Measurements from ENCODE around the gene SCN9A.
"Not testable (repeated sequence)": the region's sequence is repeated elsewhere in the genome, so short reads cannot be mapped to it uniquely, and the experiment has no call there.

Gene SCN9A

DNA sequence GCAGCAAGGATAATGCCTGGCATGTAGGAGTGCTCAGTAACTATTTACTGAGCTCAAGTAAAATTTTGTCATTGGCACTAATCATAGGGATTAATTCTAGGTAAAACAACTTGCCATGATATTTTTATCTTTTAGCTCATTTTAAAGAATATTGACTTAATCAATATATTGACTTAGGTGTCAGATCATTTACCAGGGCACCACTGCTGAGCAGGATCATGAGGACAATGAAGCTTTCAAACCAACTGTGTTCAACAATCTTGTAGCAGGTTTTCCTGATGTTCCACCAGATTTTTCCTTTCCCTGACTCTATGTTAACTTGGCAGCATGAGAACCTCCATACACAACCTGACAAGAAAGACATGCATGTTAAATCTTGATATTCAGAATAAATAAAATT lies 133.4 kb downstream of the SCN9A start:
- no peak for DNase-seq (ENCODE audit: low read depth in 2 of 2)

DNA sequence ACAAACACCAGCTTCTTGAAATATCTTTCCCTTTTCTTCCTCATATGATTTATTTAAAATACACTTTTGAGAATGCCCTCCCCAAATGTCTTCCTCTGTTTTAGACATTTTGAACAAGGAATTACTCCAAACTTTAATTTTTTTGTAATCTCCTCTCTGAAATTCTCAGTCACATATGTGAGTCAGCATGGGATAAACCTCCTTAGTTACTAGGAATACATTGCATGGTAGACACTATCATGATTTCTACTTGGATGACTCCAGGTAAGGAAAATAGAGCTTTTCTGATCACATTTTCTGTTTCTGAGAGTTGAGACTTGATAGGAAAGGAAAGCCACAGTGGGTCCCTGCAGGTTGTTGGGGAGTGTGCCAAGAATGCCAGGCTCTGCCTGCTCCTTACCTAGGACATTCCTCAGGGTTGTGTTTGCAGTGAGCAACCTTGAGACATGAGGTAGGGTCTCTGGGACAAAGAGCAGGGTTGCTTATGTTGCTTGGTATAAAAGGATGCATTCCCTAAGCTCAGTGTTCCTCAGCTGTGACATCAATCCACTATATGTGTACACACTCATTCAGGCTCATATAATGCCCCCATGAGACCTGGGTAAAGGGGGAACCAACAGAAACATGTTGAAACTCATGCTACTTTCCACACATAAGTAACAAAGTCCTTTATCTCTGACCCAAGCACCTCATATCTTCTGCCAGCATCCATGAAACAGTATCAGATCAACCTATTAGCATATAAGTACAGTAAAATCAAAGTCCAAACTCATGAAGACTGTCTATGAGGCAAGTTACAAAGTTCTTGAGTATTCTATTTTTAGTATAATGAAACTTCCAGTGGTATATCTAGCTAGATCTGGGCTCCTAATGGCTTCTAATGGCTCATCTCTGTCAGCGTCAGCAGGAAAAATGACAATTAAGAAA lies 135.1 kb downstream of the SCN9A start:
- DNase-seq (ENCODE audit: low read depth in 2 of 2): no peak

DNA sequence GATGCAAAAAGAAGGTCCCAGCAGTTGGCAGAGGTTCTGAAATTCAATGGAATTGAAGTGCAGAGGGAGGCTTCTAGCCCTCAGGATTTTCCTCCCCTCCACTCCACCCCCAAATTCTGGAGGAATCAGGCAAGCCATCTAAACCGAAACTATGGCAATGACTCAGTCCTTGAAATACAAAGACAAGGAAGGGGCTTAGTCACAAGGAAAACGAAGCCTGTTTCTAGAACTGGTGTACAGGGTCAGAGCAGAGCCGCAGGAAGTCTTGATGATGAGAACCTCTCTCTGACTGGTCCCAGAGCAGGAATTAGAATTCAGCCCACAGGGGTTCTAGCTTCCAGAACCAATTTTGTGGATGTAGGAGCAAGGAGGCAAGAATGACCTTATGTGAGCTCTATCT lies 136.2 kb downstream of the SCN9A start:
- no peak for DNase-seq (ENCODE audit: low read depth in 2 of 2)

DNA sequence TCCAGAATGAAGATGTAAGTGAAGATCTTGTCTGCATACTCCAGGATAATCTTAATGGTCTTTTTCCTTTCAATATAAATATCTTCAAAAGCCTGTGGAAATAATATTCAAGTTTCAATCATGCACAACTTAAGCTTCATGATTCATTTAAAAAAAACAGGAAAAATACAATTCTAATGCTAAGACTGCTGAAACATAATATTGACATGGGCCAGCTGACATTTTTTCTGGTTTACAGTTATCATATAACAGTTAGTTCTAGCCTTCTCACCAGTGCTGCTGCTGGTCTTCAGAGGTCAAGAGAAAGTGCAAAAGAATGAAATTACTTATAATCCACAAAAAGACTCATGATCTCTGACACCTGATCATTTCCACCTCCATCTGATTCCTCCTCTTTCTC lies 137.6 kb downstream of the SCN9A start:
- DNase-seq (ENCODE audit: low read depth in 2 of 2): no peak

DNA sequence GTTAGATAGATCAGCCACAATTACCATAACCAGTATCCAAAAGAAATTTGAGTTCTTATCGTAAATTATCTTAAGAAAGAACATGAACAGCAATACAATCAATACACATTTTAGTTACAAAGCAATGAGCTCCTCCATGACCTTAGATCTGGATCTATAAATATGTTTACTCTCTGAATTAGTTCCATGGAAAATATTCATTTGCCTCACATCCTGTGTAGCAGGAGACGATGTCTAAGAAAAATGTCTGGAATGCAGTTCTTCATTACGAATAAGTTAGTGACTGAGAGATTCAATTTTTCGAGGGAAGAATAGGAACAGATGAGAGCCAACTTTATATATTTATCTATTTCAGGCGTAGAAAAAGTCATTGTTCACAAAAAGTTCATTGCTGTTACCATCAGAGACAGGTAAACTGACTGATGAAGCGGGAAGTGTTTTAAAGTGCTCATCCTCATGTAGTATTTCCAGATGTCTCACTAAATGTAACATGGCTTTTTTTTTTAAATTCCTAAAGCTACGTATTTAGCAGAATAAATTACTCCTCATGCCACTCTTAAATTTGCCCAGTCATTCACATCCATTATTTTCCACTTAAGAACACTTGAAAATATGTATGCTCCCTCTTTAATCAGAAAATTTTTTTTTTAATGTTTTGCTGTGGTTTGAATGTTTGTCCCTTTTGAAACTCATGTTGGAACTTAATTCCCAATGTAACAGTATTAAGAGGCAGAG lies 141.5 kb downstream of the SCN9A start:
- DNase-seq (ENCODE audit: low read depth in 2 of 2): no peak

DNA sequence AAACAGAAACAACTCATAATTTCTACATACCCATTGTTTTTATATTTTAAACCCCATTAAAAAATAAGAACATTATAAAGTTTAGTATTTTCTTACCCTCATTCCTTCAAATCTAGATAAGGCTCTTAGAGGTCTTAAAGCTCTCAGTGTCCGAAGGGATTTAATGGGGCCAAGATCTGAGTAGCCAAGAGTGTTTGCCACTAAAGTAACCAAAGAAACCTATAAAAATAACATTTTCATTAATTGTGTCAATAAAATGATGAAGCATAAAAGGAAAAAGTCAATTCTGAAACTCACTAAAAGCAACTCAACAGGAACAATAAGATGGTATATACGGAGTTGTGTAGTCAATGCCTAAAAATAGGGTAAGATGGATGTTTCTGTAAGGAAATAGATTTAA lies 142.5 kb downstream of the SCN9A start:
- DNase-seq (ENCODE audit: low read depth in 2 of 2): no peak

DNA sequence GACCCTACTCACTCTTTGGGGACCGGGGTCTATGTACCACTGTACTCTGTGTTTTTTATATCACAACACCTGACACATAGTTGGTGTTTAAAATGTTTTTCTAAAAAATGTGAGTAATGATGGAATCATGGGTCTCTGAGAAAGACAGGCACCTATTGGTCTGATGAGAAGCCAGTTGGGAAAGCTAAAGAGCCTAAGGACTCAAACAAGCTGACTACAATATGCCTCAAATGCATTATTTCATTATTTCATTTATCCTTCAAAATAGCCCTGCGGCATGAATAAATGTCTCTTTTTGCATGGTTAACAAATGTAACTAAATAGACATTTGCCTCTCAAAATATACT lies 145.0 kb downstream of the SCN9A start:
- no peak for DNase-seq (ENCODE audit: low read depth in 2 of 2)

DNA sequence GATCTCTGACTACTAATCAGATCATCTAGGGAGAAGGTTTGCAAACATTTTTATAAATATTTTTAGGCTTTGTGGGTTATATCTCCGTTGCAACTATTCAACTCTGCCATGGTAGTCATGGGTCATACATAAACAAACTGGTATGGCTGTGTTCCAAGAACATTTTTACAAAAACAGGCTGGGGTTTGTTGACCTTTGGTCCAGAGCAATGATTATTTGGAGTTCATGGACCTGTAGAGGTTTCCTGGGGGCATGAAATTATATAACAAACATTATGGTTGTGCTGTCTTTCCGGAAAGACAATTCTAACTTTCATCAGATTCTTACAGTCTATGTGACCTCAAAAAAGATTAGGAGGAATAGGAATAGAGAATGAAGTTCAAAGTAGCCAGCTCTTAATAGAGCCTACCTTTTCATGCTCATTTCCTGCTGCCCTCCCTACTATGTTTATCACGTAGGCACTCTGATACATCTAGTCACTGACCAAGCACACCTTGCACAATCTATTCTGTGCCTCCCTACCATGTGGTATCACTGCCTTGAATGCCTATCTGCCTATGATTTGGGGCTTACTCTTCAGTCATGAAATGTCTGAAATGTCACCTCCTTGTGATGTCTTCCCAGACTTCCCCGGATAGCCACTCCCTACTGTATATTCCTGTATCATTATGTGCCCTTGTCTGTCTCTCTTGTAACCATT lies 145.6 kb downstream of the SCN9A start:
- DNase-seq (ENCODE audit: low read depth in 2 of 2): no peak

DNA sequence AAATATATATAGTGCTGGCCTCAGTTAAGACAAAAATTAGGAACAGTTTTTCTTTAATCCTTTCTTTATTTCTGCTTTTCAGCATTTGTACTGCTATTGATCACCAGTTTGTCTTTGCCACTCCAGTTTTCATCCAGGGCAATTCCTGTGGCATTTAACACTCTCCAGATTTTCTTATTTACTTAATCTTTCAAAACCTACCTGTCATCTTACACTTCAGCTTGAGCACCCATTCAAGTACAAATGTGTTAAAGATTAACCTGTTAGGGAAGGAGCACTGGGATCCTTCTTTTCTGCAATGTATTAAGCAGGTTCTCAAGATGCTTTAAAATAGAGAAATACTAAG lies 146.1 kb downstream of the SCN9A start:
- DNase-seq (ENCODE audit: low read depth in 2 of 2): no peak

DNA sequence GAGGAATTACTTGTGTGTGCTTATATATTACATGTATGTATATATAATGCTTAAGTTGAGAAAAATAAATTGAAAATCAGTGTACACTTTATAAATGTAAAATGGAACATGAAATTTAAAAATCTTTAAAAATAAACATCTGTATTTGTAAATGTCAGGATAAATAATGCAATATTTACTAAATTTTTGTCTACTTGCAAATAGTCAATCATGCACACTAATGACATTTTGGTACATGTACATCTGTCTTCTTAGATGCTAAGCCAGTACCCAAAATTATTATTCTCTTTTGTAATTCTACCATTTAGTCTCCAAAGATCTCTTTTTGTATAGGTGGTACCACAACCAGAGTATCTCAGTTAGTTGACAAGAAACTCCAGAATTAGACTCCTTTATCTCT lies 151.5 kb downstream of the SCN9A start:
- no peak for DNase-seq (ENCODE audit: low read depth in 2 of 2)

DNA sequence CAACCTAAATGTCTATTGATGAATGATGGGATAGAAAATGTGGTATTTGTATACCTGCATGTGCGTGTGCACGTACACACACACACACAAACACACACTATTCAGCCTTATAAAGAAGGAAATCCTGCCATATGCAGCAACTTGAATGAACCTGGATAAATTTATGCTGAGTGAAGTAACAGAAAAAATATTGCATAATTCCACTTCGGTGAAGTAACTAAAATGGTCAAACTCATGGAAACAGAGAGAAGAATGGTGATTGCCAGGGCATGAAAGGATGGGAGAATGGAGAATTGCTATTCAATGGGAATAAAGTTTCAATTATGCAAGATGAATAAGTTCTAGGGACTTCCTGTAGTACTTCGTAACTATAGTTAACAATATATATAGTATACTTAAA lies 152.4 kb downstream of the SCN9A start:
- no peak for DNase-seq (ENCODE audit: low read depth in 2 of 2)

DNA sequence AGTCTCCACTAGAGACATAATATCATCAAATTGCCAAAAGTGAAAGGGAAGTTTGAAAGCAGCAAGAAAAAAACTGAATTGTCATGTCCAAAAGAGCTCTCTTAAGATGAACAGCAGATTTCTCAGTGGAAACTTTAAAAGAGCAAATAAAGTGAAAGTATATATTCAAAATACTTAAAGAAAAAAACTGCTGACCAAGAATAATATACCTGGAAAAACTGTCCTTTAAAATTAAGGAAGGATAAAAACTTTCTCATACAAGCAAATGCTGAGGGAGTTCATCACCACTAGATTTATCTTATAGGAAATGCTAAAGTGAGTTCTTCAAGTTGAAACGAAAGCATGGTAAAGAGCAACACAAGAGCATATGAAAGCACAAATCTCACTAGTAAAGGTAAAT lies 164.7 kb downstream of the SCN9A start:
- DNase-seq (ENCODE audit: low read depth in 2 of 2): no peak

DNA sequence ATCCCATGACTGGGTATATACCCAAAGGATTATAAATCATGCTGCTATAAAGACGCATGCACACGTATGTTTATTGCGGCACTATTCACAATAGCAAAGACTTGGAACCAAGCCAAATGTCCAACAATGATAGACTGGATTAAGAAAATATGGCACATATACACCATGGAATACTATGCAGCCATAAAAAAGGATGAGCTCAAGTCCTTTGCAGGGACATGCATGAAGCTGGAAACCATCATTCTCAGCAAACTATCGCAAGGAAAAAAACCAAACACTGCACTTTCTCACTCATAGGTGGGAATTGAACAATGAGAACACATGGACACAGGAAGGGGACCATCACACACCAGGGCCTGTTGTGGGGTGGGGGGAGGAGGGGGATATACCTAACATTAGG lies 165.8 kb downstream of the SCN9A start:
- not testable (repeated sequence) for DNase-seq (ENCODE audit: low read depth in 2 of 2)

DNA sequence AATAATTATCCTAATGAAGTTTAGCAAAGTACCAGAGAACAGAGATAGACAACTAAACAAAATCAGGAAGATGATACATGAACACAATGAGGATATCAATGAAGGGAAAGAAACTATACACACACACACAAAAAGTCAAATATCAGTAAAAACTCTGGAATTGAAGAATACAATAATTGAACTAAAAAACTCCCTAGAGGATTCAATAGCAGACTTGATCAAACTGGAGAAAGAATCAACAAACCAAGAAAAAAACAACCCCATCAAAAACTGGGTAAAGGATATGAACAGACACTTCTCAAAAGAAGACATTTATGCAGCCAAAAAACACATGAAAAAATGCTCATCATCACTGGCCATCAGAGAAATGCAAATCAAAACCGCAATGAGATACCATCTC lies 166.4 kb downstream of the SCN9A start:
- DNase-seq (ENCODE audit: low read depth in 2 of 2): not testable (repeated sequence)

DNA sequence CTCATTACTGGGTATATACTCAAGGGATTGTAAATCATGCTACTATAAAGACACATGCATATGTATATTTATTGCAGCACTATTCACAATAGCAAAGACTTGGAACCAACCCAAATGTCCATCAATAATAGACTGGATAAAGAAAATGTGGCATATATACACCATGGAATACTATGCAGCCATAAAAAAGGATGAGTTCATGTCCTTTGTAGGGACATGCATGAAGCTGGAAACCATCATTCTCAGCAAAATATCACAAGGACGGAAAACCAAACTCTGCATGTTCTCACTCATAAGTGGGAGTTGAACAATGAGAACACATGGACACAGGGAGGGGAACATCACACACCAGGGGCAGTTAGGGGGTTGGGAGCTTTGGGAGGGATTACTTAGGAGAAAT lies 169.6 kb downstream of the SCN9A start:
- not testable (repeated sequence) for DNase-seq (ENCODE audit: low read depth in 2 of 2)

DNA sequence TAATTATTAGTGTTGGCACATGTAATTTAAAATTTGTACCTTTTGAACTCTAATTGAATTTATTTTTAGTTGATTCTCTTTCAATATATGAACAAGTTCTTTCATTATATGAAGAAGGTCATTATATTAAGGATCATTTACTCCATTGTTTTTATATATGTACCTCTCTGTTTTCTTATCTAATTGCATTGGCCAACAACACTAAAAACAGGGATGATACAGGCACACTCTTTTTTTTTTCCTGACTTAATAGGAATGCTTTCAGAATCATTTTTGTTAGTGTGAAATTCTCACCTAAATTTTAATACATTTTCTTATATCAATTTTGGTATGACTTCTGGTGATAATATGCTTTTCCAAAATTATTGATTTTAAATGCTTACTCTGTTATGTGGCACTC lies 173.0 kb downstream of the SCN9A start:
- DNase-seq (ENCODE audit: low read depth in 2 of 2): no peak

DNA sequence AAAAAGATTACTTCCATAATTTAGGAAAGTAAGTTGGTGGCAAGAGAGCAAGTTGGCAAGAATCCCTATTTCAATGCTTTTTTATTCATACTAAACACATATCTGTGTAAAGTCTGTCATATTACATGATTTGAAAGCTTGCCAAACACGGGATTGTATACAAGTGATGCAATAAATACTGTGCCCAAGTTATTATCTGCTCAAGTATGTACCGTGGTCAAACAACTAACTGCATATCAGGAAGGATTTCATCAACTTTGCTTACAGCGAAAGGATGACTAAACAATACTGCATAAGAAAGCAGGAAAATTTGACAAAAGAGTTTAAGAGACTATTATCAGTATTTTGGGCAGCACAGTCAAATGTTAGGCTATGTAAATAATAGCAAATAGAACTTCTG lies 178.3 kb downstream of the SCN9A start:
- no peak for DNase-seq (ENCODE audit: low read depth in 2 of 2)

DNA sequence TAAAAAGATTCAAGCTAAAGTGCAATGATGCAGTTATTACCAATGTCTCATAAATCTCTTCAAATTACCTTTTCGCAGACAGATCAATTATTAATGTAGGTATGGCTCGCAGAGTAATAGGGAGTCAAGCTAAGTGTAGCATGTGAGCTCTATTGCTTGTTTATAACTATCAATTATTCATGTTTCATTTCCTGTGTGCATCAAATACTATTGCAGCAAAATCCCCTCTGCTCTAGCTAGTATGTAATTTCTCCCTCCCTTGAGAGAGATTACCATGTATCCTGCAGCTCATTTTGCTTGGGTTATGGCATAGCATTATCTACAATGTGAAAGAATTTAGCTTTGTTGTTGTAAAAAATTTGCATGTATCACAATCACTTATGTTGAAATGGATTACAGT lies 182.3 kb downstream of the SCN9A start:
- DNase-seq (ENCODE audit: low read depth in 2 of 2): no peak

DNA sequence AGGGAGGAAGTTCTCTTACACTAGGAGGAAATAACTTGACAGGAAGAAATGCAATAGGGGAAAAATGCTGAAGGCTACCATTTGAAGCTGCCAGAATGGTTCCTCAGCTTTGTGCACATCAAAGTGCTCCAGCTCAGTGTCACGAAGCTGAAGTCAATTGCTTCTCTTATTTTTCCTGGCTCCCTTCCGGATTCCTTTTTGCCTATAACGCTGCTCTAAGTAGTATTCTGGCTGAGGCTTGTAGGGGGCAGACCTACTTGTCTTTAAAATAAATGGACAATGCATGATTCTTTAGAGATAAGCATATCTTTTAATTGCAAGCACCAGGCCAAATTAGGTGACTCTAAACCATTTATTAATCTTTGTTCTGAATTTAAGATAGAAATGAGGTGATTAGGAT lies 187.7 kb downstream of the SCN9A start:
- DNase-seq (ENCODE audit: low read depth in 2 of 2): no peak

DNA sequence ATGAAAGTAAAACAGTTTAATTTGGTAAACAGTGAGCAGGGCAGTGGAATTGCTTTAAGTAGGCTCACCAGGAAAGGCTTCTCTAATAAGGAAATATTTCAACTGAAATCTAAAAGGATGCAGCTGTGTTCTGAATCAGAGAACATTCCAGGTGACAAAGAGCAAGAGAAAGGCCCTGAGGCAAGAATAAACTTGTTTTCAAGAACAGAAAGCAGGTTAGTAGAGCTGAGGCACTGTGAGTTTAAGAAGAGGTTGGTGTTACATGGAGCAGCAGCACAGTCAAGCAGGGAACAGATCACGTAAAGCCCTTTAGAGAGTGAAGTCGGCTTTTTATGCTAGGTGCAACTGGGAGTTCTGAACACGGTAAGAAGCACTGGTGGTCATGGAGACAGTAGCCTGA lies 191.0 kb downstream of the SCN9A start:
- no peak for DNase-seq (ENCODE audit: low read depth in 2 of 2)

DNA sequence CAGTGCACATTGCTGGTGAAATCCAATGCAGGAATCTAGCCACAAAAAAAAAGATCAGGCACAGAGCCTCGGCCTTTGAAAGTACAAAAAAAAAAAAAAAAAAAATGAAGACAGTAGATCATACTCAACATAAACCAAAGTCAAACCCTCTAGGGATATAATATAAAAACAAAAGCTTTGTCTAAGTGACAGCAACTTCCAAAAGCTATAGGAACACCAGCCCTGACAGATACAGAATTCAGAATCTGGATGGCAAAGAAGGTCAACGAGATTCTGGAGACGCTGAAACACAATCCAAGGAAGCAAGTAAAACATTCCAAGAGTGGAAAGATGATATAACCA lies 194.0 kb downstream of the SCN9A start:
- DNase-seq (ENCODE audit: low read depth in 2 of 2): no peak

DNA sequence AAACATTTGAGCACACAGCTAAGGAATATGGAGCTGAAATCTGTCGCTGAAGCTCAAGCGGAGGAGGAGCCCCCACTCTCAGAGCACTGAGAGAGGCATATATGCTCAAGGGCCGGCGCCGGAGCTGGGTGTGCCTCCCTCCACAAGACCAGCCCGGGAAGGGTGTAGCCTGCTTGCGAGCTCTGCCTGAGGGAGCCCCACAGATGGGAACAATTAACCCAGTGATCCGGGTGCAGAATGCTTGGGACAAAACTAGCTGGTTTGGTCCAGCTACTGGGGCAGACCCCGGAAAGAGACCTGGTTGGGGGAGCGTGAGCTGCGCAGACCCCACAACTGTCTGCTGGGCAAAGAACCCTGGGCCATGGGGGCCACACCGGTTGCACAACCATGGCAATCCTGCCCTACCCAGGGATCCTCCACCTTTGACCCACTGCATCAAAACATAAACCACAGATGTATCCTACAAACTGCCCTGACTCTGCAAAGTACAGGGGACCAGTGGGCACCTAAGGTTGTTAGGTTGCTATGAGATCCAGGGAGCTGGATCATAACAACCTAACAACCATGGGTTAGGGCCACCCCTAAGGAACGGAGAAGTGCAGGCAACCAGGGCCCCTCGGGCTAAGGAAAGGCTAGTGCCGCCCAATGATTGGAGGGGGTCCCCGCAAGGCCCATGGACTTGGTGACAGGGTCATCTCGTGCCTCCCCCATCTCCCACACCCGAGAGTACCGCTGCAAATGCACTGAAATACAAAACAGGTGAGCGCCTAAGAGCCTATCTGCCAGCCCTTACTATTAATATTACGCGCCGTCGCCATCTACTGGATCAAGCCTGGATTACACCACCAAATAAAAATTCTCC lies 194.6 kb downstream of the SCN9A start:
- peak in 1 of 2 experiments; percentile 10 for DNase-seq (ENCODE audit: low read depth in 2 of 2)

Data from stimulated activated CD4-positive, alpha-beta T cell treated with anti-CD3 and anti-CD28 coated beads, Interleukin-12 subunit alpha, Interleukin-12 subunit beta, amount 100 ng/mL, for 24 hours (primary cell).